ENCODE results near the gene CALY.
A peak's percentile ranks its signal among the peaks of the same experiment; 100 is the strongest.
"Not testable (repeated sequence)": the region's sequence is repeated elsewhere in the genome, so short reads cannot be mapped to it uniquely, and the experiment has no call there.

The CALY gene, protein sequence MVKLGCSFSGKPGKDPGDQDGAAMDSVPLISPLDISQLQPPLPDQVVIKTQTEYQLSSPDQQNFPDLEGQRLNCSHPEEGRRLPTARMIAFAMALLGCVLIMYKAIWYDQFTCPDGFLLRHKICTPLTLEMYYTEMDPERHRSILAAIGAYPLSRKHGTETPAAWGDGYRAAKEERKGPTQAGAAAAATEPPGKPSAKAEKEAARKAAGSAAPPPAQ

DNA sequence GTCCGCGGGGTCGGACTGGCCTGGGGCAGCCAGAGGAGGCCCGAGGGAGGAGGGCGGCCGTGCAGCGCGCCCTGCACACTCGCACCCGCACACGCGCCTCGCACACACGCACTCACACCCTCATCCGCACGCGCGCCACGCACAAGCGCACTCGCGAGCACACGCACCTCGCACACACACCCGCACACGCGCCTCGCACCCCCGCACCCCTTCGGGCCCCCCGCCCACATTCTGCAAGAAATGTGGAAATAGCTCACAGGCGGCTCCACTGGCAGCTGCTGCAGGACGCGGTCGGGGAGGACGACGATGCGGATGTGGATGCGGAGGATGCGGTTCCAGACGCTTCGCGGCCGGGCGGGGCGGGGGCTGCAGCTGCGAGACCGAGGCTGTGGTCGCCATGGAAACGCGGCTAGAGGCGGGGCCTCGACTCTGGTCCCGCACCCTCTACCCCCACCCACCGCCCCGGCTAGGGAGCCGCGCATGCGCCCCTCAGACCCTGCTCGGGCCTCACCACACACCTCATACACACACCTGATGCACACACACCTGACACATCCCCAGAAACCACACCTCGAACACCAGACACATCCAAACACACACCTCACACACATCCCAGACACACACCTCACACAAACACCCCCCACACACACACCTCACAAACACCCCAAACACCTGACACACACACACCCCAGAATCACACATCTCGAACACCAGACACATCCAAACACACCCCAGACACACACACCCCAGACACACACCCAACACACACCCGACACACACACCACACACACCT, at the start of gene CALY:
Gene CALY (minus strand): TSS at position 320 of the 793 bp plus-strand sequence. CDS start 7,907 bp downstream, outside the sequence.
- DNase-seq, result no peak

GRCh38 chr10:133385214-133385613, 48.5 kb upstream of the CALY start:
- DNase-seq, result no peak

GRCh38 chr10:133384071-133384470, 47.4 kb upstream of the CALY start:
- no peak for DNase-seq

DNA sequence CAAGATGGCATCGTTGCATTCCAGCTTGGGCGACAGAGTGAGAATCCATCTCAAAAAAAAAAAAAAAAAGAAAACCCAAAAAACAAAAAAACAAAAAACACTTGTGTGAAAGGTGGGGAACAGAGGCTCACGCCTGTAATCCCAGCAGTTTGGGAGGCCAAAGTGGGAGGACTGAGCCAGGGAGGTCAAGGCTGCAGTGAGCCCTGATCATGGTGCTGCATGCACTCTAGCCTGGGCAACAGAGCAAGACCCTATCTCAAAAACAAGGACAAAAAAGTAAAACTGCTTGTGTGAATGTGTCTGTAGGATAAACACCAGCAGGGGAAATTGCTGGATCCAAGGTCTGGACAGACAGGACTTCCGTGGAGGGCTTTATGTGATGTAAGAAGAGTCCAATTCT, 46.9 kb upstream of the CALY start:
- DNase-seq, result no peak

- DNase-seq, result no peak
These were observed 44.3 kb upstream of the CALY start for GRCh38 chr10:133381036-133381435.

GRCh38 chr10:133379801-133380666, 43.3 kb upstream of the CALY start:
- DNase-seq, result no peak

DNA sequence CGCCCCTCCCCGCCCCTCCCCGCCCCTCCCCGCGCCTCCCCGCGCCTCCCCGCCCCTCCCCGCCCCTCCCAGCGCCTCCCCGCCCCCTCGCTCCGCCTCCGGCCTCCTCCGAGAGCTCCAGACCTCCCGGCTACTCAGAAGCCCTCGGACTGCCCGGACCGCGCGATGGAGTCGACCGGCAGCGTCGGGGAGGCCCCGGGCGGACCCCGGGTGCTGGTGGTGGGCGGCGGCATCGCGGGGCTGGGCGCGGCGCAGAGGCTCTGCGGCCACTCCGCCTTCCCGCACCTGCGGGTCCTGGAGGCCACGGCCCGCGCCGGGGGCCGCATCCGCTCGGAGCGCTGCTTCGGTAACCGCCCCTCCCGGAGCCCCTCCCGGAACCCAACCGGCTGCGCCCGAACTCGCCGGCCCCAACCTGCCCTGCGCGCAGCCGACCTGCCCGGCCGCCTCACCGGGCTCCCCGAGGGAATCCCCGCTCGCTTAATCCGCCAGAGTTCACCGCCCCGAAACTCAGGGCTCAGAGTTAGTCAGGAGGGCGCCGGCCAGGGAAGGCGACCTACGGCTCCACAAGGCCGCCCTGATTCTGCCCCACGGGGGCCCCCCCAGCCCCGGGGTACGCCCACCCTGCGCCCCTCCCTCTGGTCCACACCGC, 42.6 kb upstream of the CALY start, which contains the start of gene PAOX:
Gene PAOX (plus strand): TSS at position 111 of the 649 bp plus-strand sequence. CDS start 55 bp downstream, at position 166.
- no peak for DNase-seq

DNA sequence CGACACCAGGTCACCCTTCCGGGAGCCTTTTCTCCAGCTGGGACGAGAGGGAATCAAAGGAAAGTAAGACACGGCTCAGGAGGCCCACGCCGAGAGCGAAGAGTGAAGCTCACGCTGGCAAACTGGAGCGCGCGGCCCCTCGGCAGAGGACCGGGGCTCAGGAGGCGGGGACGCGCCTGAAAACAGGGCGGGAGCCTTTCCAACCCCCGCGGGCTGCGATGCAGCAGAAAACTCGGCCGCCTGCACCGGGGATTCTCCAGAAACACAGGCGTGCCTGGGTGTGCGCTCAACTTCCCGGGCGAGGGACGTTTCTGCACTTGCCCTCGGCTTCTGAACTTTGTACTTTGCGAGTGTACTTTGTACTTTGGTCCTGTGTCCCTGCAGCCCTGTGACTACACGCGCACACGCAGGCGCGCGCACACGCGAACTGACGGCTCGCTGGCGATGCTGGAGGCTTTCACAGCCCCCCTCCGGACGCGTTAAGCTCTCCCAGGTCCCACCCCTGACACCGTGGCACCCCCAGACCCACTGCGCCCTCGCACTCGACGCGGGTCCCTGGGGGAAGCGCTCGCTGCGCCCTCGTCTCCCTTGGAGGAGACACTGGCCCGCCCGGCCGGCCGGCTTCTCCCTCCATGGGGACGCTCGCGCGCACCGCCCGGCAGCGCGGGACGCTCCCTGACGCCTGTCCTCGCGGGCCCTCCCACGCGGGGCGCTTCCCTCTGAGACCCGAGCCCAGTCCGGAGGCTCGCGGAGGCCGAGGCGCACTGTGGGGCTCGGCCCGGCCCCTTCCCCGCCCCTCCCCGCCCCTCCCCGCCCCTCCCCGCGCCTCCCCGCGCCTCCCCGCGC, 41.8 kb upstream of the CALY start:
- DNase-seq, result no peak

DNA sequence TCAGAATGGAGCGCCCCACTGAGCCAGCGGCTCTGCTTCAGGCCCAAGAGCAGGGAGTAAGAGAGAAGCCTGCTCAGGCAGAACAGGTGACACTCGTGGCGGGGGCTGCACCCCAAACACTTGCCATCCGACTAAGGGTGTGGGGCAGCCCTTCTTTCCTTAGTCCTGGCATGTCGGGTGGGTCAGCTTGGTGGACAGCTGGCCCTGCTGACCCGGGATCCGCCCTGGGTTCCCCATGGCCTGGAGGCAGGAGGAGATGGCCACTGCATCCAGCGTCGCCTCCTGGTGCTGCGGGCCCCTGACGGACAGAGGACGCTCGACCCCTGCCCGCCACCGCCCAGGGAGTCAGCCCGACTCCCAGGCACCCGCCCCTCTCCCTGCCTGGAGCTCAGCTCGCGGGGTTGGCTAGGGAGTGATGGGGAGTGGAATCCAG, 41.1 kb upstream of the CALY start:
- no peak for DNase-seq

DNA sequence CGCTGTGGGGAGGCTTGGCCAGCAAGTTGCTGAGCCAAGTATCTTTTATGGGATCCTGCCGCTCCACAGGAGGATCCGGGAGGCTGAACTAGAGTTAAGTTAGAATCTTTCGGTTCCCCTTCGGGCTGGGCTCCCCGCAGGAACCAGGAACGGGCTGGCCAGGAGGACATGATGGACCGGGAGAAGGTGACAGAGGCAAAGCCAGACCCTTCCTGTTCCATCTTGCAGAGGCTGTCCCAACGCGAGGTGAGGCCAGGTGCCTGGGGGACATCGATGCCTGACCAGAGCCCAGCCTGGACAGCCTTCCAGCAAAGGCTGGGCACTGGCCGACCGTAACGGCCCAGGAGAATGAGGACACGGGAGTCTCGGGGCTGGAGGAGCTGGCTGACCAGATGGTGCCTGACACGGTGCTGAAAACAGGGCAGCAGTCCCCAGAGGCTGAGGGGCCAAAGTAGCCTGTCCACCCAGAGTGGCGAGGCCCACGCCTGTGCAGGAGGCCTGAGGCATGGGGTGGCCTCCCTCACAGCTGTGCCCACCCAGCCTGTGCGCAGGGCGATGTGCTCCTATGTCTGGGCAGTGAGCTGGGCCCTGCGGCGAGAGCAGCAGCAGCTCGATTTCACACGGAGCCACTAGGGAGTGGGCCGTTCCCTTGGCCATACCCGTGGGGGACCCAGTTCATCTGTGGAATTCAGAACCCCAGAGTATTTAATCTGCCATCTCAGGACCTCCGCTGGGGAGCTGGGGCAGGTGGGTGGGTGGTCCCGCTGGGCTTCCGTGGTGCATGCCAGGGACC, 40.5 kb upstream of the CALY start:
- no peak for DNase-seq

GRCh38 chr10:133376183-133376582, 39.5 kb upstream of the CALY start:
- DNase-seq, result not testable (repeated sequence)

DNA sequence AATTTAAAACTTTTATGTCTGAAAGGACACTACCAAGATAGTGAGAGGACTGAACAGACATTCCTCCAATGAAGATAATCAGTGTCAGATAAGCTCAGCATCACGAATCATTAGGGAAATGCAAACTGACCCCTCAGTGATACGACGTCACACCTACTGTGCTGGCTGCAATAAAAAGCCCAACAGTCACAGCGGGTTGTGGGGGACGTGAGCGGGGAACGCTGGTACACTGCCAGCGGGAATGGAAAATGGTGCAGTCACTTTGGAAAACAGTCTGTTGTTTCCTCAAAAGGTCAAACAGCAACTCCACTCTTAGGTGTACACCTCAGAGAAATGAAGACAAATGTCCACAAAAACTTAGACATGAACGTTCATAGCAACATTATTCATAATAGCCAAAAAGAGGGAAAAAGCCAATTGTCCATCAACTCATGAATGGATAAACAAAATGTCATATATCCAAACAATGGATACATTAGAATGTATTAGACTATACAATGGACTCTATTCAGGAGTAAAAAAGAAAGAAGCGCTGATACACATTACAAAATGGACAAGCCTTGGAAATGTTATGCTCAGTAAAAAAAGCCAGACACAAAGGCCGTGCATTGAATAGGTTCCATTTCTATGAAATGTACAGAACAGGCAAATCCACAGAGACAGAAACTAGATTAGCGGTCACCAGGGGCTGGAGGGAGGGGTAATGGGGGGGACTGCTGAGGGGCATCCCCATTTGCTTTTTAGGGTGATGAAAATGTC, 38.8 kb upstream of the CALY start:
- no peak for DNase-seq

DNA sequence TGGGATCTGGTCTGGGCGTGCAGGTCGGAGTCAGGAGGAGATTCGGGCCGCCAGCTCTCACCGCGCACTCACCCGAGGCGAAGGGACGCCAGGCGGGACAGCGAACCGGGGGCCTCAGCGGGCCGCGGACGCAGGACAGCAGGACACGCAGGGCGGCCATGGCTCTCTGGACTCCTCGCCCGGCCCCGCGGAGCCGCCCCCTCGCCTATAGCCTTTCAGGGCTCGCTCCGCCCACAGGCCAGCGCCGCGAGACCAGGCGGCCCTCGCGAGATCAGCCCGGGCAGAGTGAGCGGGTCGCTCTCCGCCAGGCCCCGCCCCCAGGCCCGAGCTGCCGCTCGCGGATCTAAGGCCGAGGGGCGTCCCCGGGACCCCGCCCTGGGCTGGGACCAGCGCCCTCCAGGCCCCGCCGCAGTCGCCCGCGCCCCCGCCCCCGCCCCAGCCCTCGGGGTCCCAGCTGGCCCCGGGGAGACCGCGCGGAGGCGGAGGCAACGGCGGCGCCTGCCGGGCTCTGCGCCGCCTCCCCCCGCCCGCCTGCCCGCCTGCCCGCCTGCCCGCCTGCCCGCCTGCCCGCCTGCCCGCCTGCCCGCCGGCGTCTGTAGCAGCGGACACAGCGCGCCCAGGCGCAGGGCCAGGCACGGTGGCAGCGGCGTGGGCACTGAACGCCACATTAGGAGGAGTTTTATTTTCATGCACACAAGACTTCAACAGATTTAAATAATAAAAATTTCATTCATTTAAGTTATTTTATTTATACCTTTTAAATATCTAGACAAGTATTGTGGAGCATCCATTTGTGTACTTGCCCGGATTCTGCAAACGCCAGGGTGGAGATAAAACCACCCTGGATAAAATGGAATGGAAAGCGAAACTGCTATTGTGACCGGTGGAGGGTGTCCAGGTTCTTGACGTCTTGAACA, 36.7 kb upstream of the CALY start, which contains the start of gene ECHS1:
Gene ECHS1 (minus strand): TSS at position 181 of the 917 bp plus-strand sequence. CDS start 21 bp downstream, at position 160.
- DNase-seq, result peak; percentile 55

DNA sequence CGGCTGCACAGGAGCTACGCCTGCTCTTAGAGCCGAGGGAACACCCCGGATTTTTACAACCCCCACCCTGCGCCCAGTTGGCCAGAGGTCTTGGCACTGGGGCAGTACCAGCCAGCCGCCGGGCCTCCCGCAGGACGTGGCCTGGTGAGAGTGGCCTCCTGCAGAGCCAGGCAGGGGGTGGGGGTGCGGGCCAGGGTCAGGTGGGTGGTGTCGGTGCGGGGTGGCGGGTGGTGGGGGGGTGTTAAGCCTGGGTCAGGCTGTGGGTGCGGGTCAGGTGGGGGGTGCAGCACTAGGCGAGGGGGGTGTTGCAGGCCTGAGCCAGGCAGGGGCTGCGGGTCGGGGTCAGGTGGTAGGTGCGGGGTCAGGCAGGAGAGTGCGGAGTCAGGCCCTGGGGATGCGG, 35.8 kb upstream of the CALY start:
- DNase-seq, result no peak

DNA sequence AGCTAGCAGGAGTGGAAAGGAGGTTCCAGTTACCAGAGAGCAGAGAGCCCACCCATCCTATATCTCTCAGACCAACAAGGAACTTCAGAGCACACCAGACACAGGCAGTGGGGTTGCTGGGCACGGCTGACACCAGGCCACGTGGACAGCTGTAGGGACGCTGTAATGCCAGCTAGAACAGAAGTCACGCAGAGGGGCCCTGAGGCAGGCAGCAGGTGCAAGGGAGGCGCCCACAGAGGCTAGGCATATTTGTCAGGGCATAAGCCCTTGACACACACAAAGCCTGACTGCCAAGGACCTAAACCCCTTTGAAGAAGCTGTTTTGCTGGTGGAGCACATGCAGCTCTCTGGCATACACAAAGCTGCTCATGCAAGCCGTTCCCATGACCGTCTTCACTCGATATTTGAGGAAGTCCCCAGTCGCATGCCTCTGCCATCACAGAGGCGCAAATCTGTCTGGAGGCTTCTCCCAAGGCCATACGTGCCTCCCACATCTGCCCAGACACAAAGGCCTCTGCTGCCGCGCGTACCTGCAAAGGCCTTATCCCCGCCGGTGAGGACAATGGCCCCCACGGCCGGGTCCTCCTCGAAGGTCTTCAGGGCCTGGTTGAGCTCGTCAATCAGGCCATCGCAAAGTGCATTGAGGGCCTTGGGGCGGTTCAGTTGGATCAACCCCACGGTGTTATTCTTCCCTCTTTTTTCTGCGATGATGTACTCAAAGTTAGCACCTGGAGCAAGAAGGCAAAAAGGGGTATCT, 33.5 kb upstream of the CALY start:
- DNase-seq, result no peak

- no peak for DNase-seq
These were observed 31.5 kb upstream of the CALY start for GRCh38 chr10:133368153-133368552.

DNA sequence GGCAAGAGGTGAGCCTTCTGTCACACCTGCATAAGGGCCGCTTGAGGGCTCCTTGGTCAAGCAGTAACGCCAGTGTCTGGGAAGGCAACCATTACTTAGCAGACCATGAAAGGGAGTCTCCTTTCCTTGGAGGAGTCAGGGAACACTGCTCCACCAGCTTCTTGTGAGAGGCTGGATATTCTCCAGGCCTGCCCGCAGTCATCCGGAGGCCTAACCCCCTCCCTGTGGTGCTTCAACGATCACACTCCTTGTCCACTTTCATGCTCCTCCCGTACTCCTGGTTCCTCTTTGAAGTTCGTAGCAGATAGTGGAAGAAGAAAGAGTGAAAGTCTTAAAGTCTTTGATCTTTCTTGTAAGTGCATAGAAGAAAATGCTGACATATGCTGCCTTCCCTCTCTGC, 30.8 kb upstream of the CALY start:
- DNase-seq, result not testable (repeated sequence)

DNA sequence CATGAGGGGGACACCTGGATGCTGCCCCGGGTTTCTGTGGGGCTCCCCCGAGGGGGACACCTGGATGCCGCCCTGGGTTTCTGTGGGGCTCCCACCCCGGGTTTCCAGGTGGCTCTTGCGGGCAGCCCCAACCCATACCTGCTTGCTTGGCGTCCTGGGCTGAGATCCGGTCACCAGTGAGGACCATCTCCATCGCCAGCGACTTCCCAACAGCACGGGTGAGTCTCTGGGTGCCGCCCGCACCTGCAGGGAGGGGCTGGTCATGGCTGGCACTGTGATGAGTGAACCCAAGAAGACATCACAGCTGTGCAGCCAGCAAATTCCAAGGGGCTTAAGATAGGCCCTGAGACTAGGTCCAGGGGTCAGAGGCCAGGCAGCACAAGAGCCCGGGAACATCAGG, 30.1 kb upstream of the CALY start:
- DNase-seq, result no peak
